IPS-18c (cell line): Measurements from ENCODE around the gene GRIK2.

Source experiments
- H3K4me3 ChIP-seq: 2 replicates; pipeline ENCODE4 v1.7.0; 2013; ENCODE audit warnings: low read depth, mild to moderate bottlenecking, low read length, moderate library complexity; ENCODE audit not compliant: insufficient read depth
- H3K9me3 ChIP-seq: one replicate; pipeline ENCODE4 v1.6.1; 2013; ENCODE audit warnings: mild to moderate bottlenecking, low read length, moderate library complexity; ENCODE audit not compliant: control insufficient read depth, insufficient read depth

The GRIK2 gene

DNA sequence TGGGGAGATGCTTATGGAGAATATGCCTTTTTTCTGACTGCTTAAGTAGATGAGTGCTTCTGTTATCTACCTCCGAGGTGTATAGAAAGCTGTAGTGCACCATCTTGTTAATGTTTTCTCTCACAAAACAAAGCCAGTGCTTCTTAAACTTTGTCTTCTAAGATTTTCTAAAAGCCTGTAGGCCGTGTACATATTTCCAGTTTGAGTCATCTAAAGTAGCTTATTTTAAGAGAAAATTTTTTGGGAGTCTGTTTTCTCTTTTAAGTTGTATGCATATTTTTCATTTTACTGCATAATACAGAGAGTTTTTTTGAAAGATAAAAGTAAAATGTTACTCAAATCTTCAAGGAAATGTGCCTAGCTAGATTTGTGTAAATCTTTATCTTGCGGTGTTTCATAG is 151.7 kb downstream of the GRIK2 start:
- H3K4me3 ChIP-seq = no peak overlapping the region
- no peaks in the 10 kb centered on the region for H3K9me3 ChIP-seq

DNA sequence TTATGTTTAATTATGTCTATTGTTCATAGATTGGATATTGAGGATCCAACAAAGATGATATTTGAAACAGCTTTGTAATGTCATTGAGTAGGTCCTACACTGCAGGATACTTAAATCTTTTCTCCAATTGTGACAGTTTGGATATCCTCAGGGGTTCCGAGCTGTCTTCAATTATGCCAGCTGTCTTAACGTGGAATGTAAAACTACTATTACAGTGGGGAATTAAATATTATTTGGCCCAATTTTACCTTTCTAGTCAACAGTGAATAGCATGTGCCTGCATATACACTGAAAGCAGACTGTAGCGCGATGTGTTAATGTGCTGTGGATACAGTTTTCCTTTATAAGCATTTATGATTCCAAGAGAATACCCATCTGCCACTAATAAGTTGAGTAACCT is 156.9 kb downstream of the GRIK2 start:
- Histone ChIP-seq H3K9me3 (no peaks in the 10 kb centered on the region), H3K4me3 (no peak overlapping the region)

- Histone ChIP-seq H3K9me3 (no peaks in the 10 kb centered on the region), H3K4me3 (no peak overlapping the region)
Measured at GRCh38 chr6:101554231-101554630, 160.7 kb downstream of the GRIK2 start.

DNA sequence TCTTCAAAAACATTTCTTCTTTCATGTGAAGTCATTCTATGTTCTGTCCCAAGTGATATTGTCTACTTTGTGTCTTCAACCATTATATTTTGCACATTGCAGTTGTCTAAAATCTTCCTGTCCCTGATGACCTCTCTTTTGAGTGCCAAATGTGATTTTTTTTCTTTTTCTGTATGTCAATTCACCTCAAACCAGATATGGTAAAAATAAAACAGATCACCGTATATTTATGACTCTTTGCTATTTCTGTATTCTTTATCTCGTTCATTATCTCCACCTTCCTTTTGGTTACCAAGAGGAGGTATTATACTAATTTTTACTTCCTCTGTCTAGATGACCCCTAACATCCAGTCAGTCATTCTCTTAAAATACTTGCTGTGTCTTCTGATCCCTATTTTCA is 165.2 kb downstream of the GRIK2 start:
- Histone ChIP-seq H3K9me3 (no peaks in the 10 kb centered on the region), H3K4me3 (no peak overlapping the region)

DNA sequence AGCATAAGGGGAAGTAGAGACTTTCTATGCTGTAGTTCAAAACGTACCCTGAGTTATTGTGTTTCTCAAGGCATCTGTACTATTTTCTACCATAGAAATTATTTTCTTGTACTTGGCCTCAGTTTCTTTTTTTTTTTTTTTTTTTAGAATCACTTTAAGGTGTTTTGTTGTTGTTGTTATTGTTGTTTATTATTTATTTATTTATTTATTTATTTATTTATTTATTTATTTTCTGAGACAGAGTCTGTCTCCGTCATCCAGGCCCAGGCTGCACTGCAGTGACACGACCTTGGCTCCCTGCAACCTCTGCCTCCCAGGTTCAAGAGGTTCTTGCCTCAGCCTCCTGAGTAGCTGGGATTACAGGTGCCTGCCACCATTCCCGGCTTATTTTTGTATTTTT is 179.1 kb downstream of the GRIK2 start:
- Histone ChIP-seq H3K4me3 (no peak overlapping the region), H3K9me3 (no peaks in the 10 kb centered on the region)

DNA sequence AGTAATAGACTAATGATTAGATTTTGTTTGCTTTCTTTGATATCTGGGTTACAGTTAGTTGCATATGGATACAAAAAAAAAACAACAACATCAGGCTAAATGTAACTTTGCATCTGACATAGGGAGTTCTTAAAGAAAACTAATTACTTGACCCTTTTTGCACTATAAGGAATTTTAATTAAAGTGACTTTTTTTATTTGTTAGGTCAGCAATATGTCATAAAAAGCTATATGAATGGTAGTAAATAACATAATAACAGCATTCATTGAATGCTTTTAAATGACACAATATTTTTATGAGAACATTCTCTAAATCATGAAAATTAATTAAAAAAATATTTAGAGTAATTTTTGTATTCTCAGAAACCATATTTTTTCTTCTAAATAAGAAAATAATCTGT is 183.6 kb downstream of the GRIK2 start:
- H3K9me3 ChIP-seq = no peaks in the 10 kb centered on the region
- no peak overlapping the region for H3K4me3 ChIP-seq

GRCh38 chr6:101578306-101578705 is 184.8 kb downstream of the GRIK2 start:
- H3K4me3 ChIP-seq = no peak overlapping the region
- no peaks in the 10 kb centered on the region for H3K9me3 ChIP-seq

- no peak overlapping the region for H3K4me3 ChIP-seq
- no peaks in the 10 kb centered on the region for H3K9me3 ChIP-seq
Measured at GRCh38 chr6:101582792-101583191, 189.3 kb downstream of the GRIK2 start.

DNA sequence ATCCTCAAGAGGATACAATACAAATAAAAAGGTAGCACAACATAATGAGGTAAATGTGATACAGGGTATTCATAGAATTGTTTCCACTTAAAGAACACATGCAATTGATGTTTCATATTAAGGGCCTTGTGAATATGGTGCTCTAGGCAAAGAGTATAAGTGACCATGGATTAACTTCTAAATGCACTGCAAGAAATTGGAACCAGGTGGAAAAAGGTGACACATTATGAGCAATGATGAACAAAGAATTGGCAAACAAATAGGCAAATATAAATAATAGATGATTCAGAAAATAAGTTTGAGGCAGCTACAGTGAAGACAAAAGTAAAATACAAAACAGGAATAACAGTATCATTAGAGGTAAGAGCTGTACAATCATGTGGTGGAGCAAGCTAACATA is 192.0 kb downstream of the GRIK2 start:
- H3K9me3 ChIP-seq = no peaks in the 10 kb centered on the region
- no peak overlapping the region for H3K4me3 ChIP-seq

DNA sequence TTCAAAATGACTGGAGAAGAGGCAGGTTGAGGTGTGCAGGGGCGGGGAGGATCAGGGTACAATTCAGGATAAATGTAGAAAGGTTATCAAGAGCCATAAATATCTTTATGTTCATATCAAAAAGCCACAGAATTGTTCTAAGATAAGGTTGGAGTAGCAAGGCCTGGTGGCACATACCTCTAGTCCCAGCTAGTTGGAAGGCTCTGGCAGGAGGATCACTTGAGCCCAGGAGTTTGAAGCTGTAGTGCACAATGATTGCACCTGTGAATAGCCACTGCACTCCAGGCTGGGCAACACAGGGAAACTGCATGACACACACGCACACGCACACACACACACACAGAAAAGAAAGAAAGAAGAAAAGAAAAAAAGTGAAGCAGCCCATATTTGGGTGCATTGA is 194.8 kb downstream of the GRIK2 start:
- Histone ChIP-seq H3K4me3 (no peak overlapping the region), H3K9me3 (no peaks in the 10 kb centered on the region)

- no peaks in the 10 kb centered on the region for H3K9me3 ChIP-seq
- no peak overlapping the region for H3K4me3 ChIP-seq
Measured at GRCh38 chr6:101595276-101595675, 201.8 kb downstream of the GRIK2 start.

DNA sequence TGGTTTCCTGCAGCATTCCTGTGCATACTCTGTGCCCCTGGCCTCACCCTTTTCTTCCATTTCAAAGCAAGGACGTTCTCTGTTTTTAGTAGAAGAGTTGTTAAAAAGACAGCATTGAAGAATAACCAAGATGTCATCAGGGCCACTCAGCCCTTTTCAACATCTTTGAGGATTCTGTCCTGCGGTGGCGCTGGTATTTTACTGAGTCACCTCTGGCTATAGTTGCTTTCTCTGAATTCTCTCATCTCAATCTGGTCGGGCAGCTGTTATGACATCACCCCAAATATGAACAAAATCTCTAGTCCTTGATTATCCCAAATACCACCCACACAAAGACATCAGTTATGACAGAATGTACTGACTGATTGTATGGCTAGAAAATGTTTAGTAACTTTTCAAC is 204.2 kb downstream of the GRIK2 start:
- no peak overlapping the region for H3K4me3 ChIP-seq
- no peaks in the 10 kb centered on the region for H3K9me3 ChIP-seq

GRCh38 chr6:101605426-101605825 is 211.9 kb downstream of the GRIK2 start:
- no peaks in the 10 kb centered on the region for H3K9me3 ChIP-seq
- H3K4me3 ChIP-seq = no peak overlapping the region

DNA sequence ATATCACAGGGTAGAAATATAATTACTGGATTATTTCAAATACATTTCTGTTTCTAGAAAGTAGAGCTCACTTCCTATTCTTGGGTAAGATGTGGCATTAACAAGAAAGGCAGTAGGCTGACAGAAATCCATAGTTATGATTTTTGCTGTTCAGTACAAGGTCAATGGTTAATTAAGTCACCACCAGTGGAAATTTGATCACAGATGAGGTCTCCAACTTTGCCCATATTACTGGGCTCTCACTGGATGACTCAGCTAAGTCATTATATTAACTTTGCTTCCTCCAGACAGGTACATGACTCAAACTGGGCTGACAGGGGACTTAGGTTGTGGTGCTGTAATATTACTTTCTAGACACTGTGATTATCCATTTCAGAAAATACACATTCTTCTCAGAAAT is 212.4 kb downstream of the GRIK2 start:
- Histone ChIP-seq H3K4me3 (no peak overlapping the region), H3K9me3 (no peaks in the 10 kb centered on the region)

- Histone ChIP-seq H3K4me3 (no peak overlapping the region), H3K9me3 (no peaks in the 10 kb centered on the region)
Measured at GRCh38 chr6:101607111-101607690, 213.7 kb downstream of the GRIK2 start.

GRCh38 chr6:101608703-101609102 is 215.2 kb downstream of the GRIK2 start:
- Histone ChIP-seq H3K4me3 (no peak overlapping the region), H3K9me3 (no peaks in the 10 kb centered on the region)

DNA sequence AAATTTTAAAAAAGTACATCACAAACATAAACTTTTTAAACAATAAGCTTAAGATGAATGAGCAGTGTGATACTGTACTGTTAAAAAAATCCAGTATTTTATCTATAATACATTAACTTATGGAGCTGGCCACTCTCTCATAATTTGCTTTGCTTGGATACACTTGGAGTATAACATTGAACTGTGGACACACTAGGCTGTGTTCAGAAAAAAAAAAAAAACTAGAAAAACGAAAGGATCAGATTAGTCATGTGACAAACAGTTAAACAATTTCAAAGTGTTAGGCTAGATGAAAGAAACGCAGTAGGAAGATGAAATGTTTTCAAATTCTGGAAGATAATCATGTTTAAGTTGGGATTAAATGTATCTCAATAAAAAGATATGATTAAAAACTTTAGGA is 220.0 kb downstream of the GRIK2 start:
- Histone ChIP-seq H3K9me3 (no peaks in the 10 kb centered on the region), H3K4me3 (no peak overlapping the region)

- Histone ChIP-seq H3K4me3 (no peak overlapping the region), H3K9me3 (no peaks in the 10 kb centered on the region)
Measured at GRCh38 chr6:101614774-101615173, 221.3 kb downstream of the GRIK2 start.

- Histone ChIP-seq H3K9me3 (no peaks in the 10 kb centered on the region), H3K4me3 (no peak overlapping the region)
Measured at GRCh38 chr6:101626269-101626668, 232.8 kb downstream of the GRIK2 start.
